HepG2 (cell line): ENCODE data around the gene SAP30. TPM values are rescaled to one million over a fixed set of nuclear protein-coding genes. Genes with fewer than 3 reads are reported as not detected.

ENCODE experiments used
- ATAC-seq: fragments of 200-7000 bp; cut with Tn5 transposase; 3 replicates; pipeline ENCODE4 v1.9.1; 2020; ENCODE audit warnings: mild to moderate bottlenecking, moderate library complexity
- BruUV-seq: library from RNA; stranded (reverse); fragments of 400-500 nt; replicated peaks from 2 replicates; lab custom pipeline; 2021; lab: Mats Ljungman, UMichigan
- CTCF ChIA-PET: fragments of 300-600 bp; formaldehyde crosslinking; extraction: SDS; loops from one replicate; lab custom pipeline; 2021; ENCODE audit warnings: low total read pairs, inconsistent platforms, low intra/inter-chr PET ratio; lab: Yijun Ruan, JAX
- POLR2A ChIA-PET: fragments of 350-600 bp; sonication (Branson Sonifier 250); formaldehyde crosslinking; loops from one replicate; lab custom pipeline; 2020; ENCODE audit warnings: antibody characterized with exemption, inconsistent platforms; lab: Yijun Ruan, JAX
- DNase-seq: peaks from one replicate; pipeline ENCODE4 v3.0.0-alpha.2; 2015; ENCODE audit warnings: low spot score
- FAIRE-seq: peaks from 3 replicates; lab custom pipeline; 2011; peaks lifted over from hg19 to GRCh38; lab: Jason Lieb, UNC
- H2AFZ ChIP-seq: one replicate; pipeline ENCODE4 v1.6.1; 2011; ENCODE audit warnings: low read length, inconsistent platforms
- H3K27ac ChIP-seq: fragments of 300-600 bp; 3 replicates; pipeline ENCODE4 v1.8.0; 2011; ENCODE audit warnings: mixed run types, mild to moderate bottlenecking, mixed read lengths, low read length, inconsistent platforms; ENCODE audit not compliant: insufficient read depth; ENCODE audit errors: extremely low read length
- H3K27me3 ChIP-seq, 2 experiments: fragments of 200-600 bp in 1 of 2; 2 replicates in 1 of 2; 3 replicates in 1 of 2; pipeline versions ENCODE4 v1.6.0 to v1.8.0; 2011; ENCODE audit warnings: low read length in 2 of 2, mild to moderate bottlenecking in 2 of 2, moderate library complexity in 2 of 2, inconsistent platforms in 1 of 2; ENCODE audit not compliant: insufficient read depth in 2 of 2, control insufficient read depth in 1 of 2
- H3K36me3 ChIP-seq, 2 experiments: fragments of 200-600 bp in 1 of 2; replicated peaks in 1 of 2; 2 replicates in 1 of 2; 3 replicates in 1 of 2; pipeline versions ENCODE4 v1.5.1 to v1.8.0; 2011; ENCODE audit warnings: low read length in 2 of 2, inconsistent platforms in 1 of 2; ENCODE audit not compliant: insufficient read depth in 2 of 2, control insufficient read depth in 1 of 2
- H3K4me1 ChIP-seq: 2 replicates; pipeline ENCODE4 v1.5.1; 2012; ENCODE audit warnings: low read length, inconsistent platforms; ENCODE audit not compliant: insufficient read depth
- H3K4me2 ChIP-seq: 2 replicates; pipeline ENCODE4 v1.6.0; 2011; ENCODE audit warnings: low read depth, low read length, inconsistent platforms
- H3K4me3 ChIP-seq, 3 experiments: fragments of 200-600 bp in 1 of 3; sonication (generic), shearing (Covaris generic) in 1 of 3; replicated peaks in 1 of 3; 2 replicates each; pipeline ENCODE4 v1.5.1; 2011 to 2016; ENCODE audit warnings: low read length in 3 of 3, inconsistent platforms in 2 of 3, low read depth in 2 of 3, mild to moderate bottlenecking in 2 of 3, control low read depth in 1 of 3, mixed read lengths in 1 of 3; ENCODE audit not compliant: insufficient read depth in 1 of 3
- H3K79me2 ChIP-seq: one replicate; pipeline ENCODE4 v1.6.1; 2011; ENCODE audit warnings: low read length, inconsistent platforms; ENCODE audit not compliant: insufficient read depth
- H3K9ac ChIP-seq: 2 replicates; pipeline ENCODE4 v1.6.0; 2011; ENCODE audit warnings: mild to moderate bottlenecking, low read depth, low read length, inconsistent platforms; ENCODE audit not compliant: insufficient read depth
- H3K9me3 ChIP-seq: 2 replicates; pipeline ENCODE4 v1.5.1; 2012; ENCODE audit warnings: mild to moderate bottlenecking, low read length
- H4K20me1 ChIP-seq: 2 replicates; pipeline ENCODE4 v1.6.0; 2011; ENCODE audit warnings: inconsistent platforms, mild to moderate bottlenecking, low read length, moderate library complexity; ENCODE audit not compliant: insufficient read depth
- SMC3 ChIP-seq: IDR thresholded peaks from 2 replicates; pipeline ENCODE4 v1.6.1; 2011; ENCODE audit warnings: low read length, improper control_type of control experiment
- ZFP62 ChIP-seq: sonication (generic); formaldehyde crosslinking; IDR thresholded peaks from 2 replicates; pipeline ENCODE4 v1.4.0; 2020; ENCODE audit warnings: missing genetic modification reagents
- ZSCAN29 ChIP-seq: sonication (generic); formaldehyde crosslinking; conservative IDR thresholded peaks from 2 replicates; pipeline ENCODE4 v1.4.0; 2020; ENCODE audit warnings: mild to moderate bottlenecking, missing genetic modification reagents
- WGBS: methylation state at CpG from one replicate; pipeline ENCODE4 v1.1.6; 2017; ENCODE audit warnings: low lambda C conversion rate; 5-methylcytosine and 5-hydroxymethylcytosine counted together
- in situ Hi-C: cut with HindIII; loops from 2 replicates; pipeline ENCODE4 v1.10.0; 2017; ENCODE audit warnings: low pct_unique_long_range_greater_than_20kb; ENCODE audit not compliant: extremely low pct_ligation_motif_present
- intact Hi-C: fragments of 100-400 bp; cut with micrococcal nuclease; formaldehyde crosslinking; loops from one replicate; pipeline ENCODE4 v1.10.0; 2022; ENCODE audit not compliant: unreplicated experiment
- polyA plus RNA-seq, 8 experiments: library from polyadenylated mRNA; depleted of rRNA in 3 of 8; stranded (reverse) in 7 of 8; unstranded in 1 of 8; fragments of >200 nt; fragmentation: Illumina TruSeq in 4 of 8; extraction: Trizol in 4 of 8; gene quantifications; 2 replicates each; pipeline versions ENCODE4 v1.2.1 to v1.2.3, GENCODE V29; 2011 to 2016; ENCODE audit warnings: low read depth in 4 of 8, missing spikeins in 1 of 8, mixed read lengths in 1 of 8; ENCODE audit not compliant: insufficient read depth in 1 of 8
- total RNA-seq, 5 experiments: library from RNA; depleted of rRNA; stranded (reverse); fragments of >200 nt; fragmentation: Illumina TruSeq; extraction: Trizol; gene quantifications; 2 replicates each; pipeline ENCODE4 v1.2.3, GENCODE V29; 2016; ENCODE audit warnings: low read depth in 1 of 5
- TF ChIP-seq, protein P1 (sequence below): sonication (generic); formaldehyde crosslinking; IDR thresholded peaks from 2 replicates; pipeline ENCODE4 v1.5.0; 2020; ENCODE audit warnings: mild to moderate bottlenecking, missing genetic modification reagents, moderate library complexity

The SAP30 gene
- total and polyA plus RNA-seq, 2 of the 13 experiments (the other 11 are each of a cell fraction or from before 2014, with no cell fraction given) = 14.2 to 25.1 TPM

DNA sequence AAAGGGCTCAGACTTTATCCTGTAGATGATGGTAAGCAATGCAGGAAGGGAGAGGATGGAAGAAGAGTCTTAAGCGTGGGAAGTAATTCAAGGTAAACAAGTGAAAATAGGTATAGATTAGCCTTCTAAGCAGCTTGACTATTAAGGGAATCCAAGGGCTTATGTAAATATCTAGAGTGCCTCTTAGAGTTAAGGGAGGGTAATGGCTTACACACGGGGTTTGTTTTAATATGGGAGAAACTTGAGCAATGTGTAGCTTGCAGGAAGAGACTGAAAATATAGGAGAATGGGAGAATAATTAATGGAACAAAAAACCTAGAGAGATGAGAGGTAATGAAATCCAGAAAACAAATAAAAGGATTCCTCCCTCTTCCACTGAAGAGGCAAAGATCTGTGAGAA lies 12.8 kb upstream of the SAP30 start (continued):
- TF ChIP-seq ZSCAN29 (CRISPR knock-in tag) = no peak

DNA sequence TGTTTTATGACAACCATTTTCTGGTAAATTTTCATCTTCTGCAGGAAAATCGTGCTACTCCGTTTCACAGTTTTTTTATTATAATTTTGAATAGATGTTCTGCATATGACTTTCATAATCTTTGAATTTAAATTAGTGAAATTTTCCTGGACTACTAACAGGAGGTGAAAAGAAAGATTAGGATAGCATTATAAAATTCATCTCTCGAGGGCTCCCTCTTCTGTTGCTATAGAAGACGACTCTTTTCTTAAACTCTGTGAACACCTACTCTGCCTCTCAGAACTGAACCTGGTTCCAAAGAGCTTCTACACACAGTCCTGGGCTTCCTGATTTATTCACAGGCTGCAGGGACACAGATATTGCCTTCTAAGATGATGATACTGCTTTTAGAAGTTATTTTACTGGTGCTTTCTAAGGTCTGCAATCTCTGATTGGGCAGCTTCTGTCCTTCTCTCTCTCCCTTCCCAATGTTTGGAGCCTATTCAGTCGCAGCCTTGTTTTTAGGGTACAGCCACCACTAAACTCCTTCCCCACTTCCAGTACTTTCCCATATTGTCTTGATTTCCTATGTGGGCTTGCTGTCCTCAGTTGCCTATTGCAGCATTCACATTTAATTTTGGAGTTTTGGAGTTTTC lies 10.1 kb upstream of the SAP30 start:
- BruUV-seq = no TSS peak
- H4K20me1 ChIP-seq = no peaks in the 10 kb centered on the region
- H3K27me3 ChIP-seq = no peaks in the 10 kb centered on the region; a peak in 1 of 5 replicates
- no peak overlapping the region for H3K9ac ChIP-seq
- DNase-seq (no peak), FAIRE-seq (peak; percentile 48), ATAC-seq (peak; percentile 82)
- H3K79me2 ChIP-seq = no peaks in the 10 kb centered on the region
- H3K9me3 ChIP-seq = no peaks in the 10 kb centered on the region
- no peak overlapping the region for H3K27ac ChIP-seq
- TF ChIP-seq, protein P1, sequence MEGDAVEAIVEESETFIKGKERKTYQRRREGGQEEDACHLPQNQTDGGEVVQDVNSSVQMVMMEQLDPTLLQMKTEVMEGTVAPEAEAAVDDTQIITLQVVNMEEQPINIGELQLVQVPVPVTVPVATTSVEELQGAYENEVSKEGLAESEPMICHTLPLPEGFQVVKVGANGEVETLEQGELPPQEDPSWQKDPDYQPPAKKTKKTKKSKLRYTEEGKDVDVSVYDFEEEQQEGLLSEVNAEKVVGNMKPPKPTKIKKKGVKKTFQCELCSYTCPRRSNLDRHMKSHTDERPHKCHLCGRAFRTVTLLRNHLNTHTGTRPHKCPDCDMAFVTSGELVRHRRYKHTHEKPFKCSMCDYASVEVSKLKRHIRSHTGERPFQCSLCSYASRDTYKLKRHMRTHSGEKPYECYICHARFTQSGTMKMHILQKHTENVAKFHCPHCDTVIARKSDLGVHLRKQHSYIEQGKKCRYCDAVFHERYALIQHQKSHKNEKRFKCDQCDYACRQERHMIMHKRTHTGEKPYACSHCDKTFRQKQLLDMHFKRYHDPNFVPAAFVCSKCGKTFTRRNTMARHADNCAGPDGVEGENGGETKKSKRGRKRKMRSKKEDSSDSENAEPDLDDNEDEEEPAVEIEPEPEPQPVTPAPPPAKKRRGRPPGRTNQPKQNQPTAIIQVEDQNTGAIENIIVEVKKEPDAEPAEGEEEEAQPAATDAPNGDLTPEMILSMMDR (CRISPR knock-in tag) = peak; percentile 30
- TF ChIP-seq ZFP62 (no peak), SMC3 (peak; percentile 12; the same call in 1 of the 2 replicates)
- in situ Hi-C loops (no loop called here), intact Hi-C loops (loop anchor here (1.0 to 2.0 kb wide), 2 partner anchors 41 to 72 kb away; no protein-coding TSS in a partner anchor)
- no peaks in the 10 kb centered on the region for H3K4me1 ChIP-seq
- no peak overlapping the region for H3K4me3 ChIP-seq
- POLR2A ChIA-PET = interaction anchor here (0.6 kb wide), 1 partner anchor 10 kb away, joined by 3 read pairs; the partner anchor contains the start of gene SAP30
- 15% methylated on average over 5 of the region's 5 CpGs for WGBS
- H2AFZ ChIP-seq = no peak overlapping the region
- no peaks in the 10 kb centered on the region for H3K36me3 ChIP-seq
- CTCF ChIA-PET = interaction anchor here (2.1 kb wide), 1 partner anchor 42 kb away, joined by 8 read pairs; no protein-coding TSS in a partner anchor
- 0 out of 2 replicates have a peak overlapping the region, but pooled peaks have one; percentile 15 for H3K4me2 ChIP-seq
